Measurements from ENCODE around the gene OR51S1. TPM values are rescaled to one million over a fixed set of nuclear protein-coding genes. Genes with fewer than 3 reads are reported as not detected.
"Not testable (repeated sequence)": the region's sequence is repeated elsewhere in the genome, so short reads cannot be mapped to it uniquely, and the experiment has no call there.

OR51S1 gene
- total RNA-seq, 3 donors from 2014 or later (not counting 1 experiment from before 2014, with no cell fraction given): not detected

- intact Hi-C loops (cut with micrococcal nuclease): no loop called here
- Histone ChIP-seq H3K27ac (ENCODE audit: low read length) (no peak overlapping the region), H3K9me3 (ENCODE audit: control insufficient read depth, insufficient read depth, low read length) (no peaks in the 10 kb centered on the region), H3K27me3 (ENCODE audit: control insufficient read depth, insufficient read depth, low read length) (no peaks in the 10 kb centered on the region), H3K4me1 (ENCODE audit: control insufficient read depth, insufficient read depth, low read length) (no peaks in the 10 kb centered on the region), H3K36me3 (ENCODE audit: control insufficient read depth, insufficient read depth, low read length) (no peaks in the 10 kb centered on the region), H3K4me3 (ENCODE audit: low read length) (no peak overlapping the region)
- no peak for ATAC-seq
- TF ChIP-seq, protein P1, sequence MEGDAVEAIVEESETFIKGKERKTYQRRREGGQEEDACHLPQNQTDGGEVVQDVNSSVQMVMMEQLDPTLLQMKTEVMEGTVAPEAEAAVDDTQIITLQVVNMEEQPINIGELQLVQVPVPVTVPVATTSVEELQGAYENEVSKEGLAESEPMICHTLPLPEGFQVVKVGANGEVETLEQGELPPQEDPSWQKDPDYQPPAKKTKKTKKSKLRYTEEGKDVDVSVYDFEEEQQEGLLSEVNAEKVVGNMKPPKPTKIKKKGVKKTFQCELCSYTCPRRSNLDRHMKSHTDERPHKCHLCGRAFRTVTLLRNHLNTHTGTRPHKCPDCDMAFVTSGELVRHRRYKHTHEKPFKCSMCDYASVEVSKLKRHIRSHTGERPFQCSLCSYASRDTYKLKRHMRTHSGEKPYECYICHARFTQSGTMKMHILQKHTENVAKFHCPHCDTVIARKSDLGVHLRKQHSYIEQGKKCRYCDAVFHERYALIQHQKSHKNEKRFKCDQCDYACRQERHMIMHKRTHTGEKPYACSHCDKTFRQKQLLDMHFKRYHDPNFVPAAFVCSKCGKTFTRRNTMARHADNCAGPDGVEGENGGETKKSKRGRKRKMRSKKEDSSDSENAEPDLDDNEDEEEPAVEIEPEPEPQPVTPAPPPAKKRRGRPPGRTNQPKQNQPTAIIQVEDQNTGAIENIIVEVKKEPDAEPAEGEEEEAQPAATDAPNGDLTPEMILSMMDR (IDR thresholded peaks at IDR 0.05): no peak
- Mint-ChIP-seq H3K4me1 (no peaks in the 10 kb centered on the region), H3K36me3 (no peaks in the 10 kb centered on the region), H3K4me3 (no peak overlapping the region), H3K9me3 (peaks cover 6 to 11% of the 10 kb centered on the region in 2 donors), H3K27ac (no peak overlapping the region), H3K27me3 (ENCODE audit: low read depth in 2 of 2) (peaks cover 0 to 4% of the 10 kb centered on the region in 2 donors)
- no peak for DNase-seq
These were observed 13.6 kb upstream of the OR51S1 start for GRCh38 chr11:4862447-4863236.

DNA sequence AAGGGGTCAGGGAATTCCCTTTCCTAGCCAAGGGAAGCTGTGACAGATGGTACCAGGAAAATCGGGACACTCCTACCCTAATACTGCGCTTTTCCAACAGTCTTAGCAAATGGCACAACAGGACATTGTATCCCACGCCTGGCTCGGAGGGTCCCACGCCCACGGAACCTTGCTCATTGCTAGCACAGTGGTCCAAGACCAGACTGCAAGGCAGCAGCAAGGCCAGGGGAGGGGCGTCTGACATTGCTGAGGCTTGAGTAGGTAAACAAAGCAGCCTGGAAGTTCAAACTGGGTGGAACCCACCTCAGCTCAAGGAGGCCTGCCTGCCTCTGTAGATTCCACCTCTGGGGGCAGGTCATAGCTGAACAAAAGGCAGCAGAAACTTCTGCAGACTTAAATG is 5.3 kb upstream of the OR51S1 start:
- H3K9me3 ChIP-seq (ENCODE audit: control insufficient read depth, insufficient read depth, low read length); H3K36me3 ChIP-seq (ENCODE audit: control insufficient read depth, insufficient read depth, low read length); H3K9me3 Mint-ChIP-seq; H3K4me1 Mint-ChIP-seq; H3K36me3 Mint-ChIP-seq; intact Hi-C loops (cut with micrococcal nuclease); DNase-seq; H3K27me3 Mint-ChIP-seq (ENCODE audit: low read depth in 2 of 2); H3K27me3 ChIP-seq (ENCODE audit: control insufficient read depth, insufficient read depth, low read length); H3K27ac ChIP-seq (ENCODE audit: low read length); H3K4me1 ChIP-seq (ENCODE audit: control insufficient read depth, insufficient read depth, low read length); H3K4me3 ChIP-seq (ENCODE audit: low read length); H3K27ac Mint-ChIP-seq; ATAC-seq; H3K4me3 Mint-ChIP-seq: not testable (repeated sequence)
- WGBS (ENCODE audit: insufficient coverage): 94% methylated on average over 7 of the region's 7 CpGs

DNA sequence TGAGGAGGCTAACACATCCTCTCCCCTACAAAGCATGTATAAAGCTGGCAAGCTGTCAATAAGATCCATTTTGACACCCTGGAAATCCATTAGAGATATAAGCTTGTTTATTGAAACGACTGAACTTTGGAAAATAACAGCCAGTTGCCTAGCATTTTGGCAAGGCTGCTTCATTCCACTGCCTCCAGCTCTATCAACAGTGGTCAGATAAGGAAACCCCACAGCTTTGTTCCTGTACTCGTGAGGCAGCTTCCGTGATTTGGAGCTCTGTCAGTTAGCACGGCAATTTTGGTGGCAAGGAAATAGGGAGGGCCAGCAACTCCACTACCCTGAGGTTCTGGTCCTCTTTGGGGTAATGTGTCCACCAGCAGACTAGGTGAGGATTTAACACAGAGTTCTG is 2.0 kb upstream of the OR51S1 start:
- H3K27me3 Mint-ChIP-seq (ENCODE audit: low read depth in 2 of 2): peaks cover 7 to 13% of the 10 kb centered on the region in 2 donors
- no peak overlapping the region for H3K27ac Mint-ChIP-seq
- H3K27me3 ChIP-seq (ENCODE audit: control insufficient read depth, insufficient read depth, low read length): no peaks in the 10 kb centered on the region
- DNase-seq (no peak), ATAC-seq (no peak)
- H3K9me3 Mint-ChIP-seq: peaks cover 0 to 4% of the 10 kb centered on the region in 2 donors
- intact Hi-C loops (cut with micrococcal nuclease): no loop called here
- TF ChIP-seq, protein P1 (IDR thresholded peaks at IDR 0.05): no peak
- no peaks in the 10 kb centered on the region for H3K4me1 Mint-ChIP-seq
- H3K36me3 ChIP-seq (ENCODE audit: control insufficient read depth, insufficient read depth, low read length): no peaks in the 10 kb centered on the region
- no peaks in the 10 kb centered on the region for H3K36me3 Mint-ChIP-seq
- no peaks in the 10 kb centered on the region for H3K9me3 ChIP-seq (ENCODE audit: control insufficient read depth, insufficient read depth, low read length)
- no peak overlapping the region for H3K4me3 ChIP-seq (ENCODE audit: low read length)
- no peaks in the 10 kb centered on the region for H3K4me1 ChIP-seq (ENCODE audit: control insufficient read depth, insufficient read depth, low read length)
- no peak overlapping the region for H3K4me3 Mint-ChIP-seq
- WGBS (ENCODE audit: insufficient coverage): 37% methylated on average over 4 of the region's 4 CpGs
- no peak overlapping the region for H3K27ac ChIP-seq (ENCODE audit: low read length)

DNA sequence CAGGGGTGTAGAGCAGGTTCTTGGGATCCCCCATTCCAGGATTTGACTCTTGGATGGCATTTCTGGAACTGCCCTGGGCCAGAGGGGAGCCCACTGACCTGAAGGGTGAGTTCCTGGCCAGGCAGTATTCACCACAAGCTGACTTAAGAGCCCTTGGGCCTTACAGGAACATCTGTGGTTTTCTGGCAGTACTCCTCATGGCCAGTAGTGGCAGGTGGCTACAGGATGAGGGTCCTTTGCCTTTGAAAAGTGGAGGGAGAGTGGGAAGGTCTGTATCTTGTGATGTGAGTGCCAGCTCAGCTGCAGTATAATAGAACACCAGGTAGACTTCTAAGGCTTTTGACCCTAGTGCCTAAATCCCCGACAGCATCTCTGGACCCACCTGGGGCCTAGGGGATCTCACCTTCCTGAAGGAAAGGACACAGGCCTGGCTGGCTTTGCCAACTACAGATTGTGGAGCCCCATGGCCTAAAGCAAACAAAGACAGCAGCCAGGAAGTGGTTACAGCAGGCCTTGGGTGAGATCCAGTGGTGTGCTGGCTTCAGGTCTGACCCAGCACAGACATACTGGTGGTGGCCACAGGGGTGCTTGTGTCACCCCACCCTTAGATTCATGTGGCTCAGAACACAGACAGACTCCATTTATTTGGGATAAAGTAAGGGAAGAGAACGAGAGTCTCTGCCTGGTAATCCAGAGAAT is 9.0 kb downstream of the OR51S1 start:
- Histone ChIP-seq H3K4me3 (ENCODE audit: low read length) (no peak overlapping the region), H3K4me1 (ENCODE audit: control insufficient read depth, insufficient read depth, low read length) (no peaks in the 10 kb centered on the region), H3K27ac (ENCODE audit: low read length) (no peak overlapping the region), H3K36me3 (ENCODE audit: control insufficient read depth, insufficient read depth, low read length) (no peaks in the 10 kb centered on the region), H3K27me3 (ENCODE audit: control insufficient read depth, insufficient read depth, low read length) (no peaks in the 10 kb centered on the region), H3K9me3 (ENCODE audit: control insufficient read depth, insufficient read depth, low read length) (no peaks in the 10 kb centered on the region)
- Mint-ChIP-seq H3K4me1 (peaks cover 16 to 20% of the 10 kb centered on the region in 2 donors), H3K9me3 (no peaks in the 10 kb centered on the region), H3K27ac (no peak overlapping the region), H3K4me3 (no peak overlapping the region), H3K36me3 (no peaks in the 10 kb centered on the region), H3K27me3 (ENCODE audit: low read depth in 2 of 2) (peaks cover 0 to 3% of the 10 kb centered on the region in 2 donors)
- WGBS (ENCODE audit: insufficient coverage): 93% methylated on average over 1 of the region's 2 CpGs
- no peak for DNase-seq
- intact Hi-C loops (cut with micrococcal nuclease): no loop called here
- ATAC-seq: peak in 1 of 3 donors; percentile 40
- TF ChIP-seq, protein P1 (IDR thresholded peaks at IDR 0.05): no peak

Measured in natural killer cell (primary cell).